ENCODE measurements around the gene TNNT3.

DNA sequence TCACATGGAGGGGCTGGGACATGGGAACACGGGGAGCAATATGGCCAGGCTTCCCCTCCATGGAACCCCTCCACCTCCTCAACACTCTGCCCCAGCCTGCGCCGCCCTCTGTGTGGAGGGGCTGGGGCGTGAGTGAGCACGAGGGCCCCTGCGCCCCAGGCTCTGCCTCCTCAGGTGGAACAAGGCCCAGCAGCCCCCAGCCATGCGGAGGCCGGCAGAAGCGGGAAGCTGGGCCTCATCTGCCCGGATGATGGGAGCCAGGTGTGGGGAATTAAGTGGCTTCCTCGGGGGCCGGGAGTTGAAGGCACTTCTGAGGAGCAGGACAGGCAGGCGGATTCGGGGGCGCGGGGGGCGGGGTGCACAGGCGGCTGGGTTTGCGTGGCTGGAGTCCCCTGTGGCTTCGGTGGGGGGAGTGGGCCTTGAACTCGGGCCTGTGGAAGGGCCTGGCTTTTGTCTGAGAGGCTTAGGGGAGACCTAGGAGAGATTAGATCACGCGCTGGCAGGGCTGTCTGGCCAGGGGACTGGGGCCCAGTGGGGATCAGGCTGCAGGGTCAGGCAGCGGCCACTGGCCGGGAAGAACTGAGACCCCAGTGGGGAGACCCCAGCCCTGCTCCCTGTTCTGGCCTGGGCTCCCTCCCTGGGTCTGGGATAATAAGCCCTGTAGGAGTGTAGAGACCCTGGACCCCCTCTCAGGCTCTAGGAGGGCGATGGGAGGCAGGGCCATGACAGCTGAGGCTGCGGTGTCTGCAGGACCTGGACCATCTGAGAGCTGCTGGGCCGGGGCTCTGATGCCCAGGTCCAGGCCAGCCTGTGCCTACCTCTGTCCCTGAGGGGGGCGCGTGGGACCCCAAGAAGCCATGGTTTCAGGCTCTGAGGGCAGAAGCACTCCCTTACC, 41.1 kb upstream of the TNNT3 start:
- TF ChIP-seq EZH2 (IDR thresholded peaks at IDR 0.05; ENCODE audit: insufficient read depth, poor library complexity, severe bottlenecking) (no peak), EZH2phosphoT487 (IDR thresholded peaks at IDR 0.05; ENCODE audit: insufficient read depth, low read depth) (no peak)
